ENCODE measurements around the gene DTYMK.

DNA sequence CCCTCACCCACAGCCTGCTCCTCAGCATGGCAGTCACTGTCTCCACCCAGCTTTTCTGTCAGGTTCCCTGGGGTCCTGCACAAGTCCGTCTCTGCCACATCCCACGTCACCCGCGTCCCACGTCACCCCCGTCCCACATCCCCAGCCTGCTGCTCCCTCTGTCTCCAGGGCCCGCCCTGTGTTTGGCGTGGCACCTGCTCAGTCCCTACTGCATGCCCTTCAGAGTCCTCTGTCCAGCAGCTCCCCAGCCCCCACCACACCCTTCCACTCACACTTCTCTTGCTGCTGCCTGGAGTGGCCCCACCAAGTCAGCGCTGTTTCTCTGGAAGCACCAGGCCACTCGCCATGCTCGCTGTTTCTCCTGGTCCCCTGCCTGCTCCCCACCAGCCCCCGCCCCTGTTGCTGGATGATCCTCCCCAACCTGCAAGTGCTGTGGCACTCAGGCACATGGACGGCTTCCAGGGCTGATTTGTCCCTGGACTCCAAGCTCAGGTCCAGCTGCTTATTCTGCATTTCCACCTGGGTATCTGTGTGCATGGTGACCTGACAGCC is 30.3 kb downstream of the DTYMK start:
- TF ChIP-seq, protein P1, sequence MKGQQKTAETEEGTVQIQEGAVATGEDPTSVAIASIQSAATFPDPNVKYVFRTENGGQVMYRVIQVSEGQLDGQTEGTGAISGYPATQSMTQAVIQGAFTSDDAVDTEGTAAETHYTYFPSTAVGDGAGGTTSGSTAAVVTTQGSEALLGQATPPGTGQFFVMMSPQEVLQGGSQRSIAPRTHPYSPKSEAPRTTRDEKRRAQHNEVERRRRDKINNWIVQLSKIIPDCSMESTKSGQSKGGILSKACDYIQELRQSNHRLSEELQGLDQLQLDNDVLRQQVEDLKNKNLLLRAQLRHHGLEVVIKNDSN (IDR thresholded peaks at IDR 0.05; ENCODE audit: borderline replicate concordance, low read depth), result no peak
- TF ChIP-seq MXI1 (IDR thresholded peaks at IDR 0.05; ENCODE audit: low read depth, low read length), result no peak
